Trophoblast cell (in vitro differentiated cells and primary cell): ENCODE results near the gene ZFR2.
A peak's percentile ranks its signal among the peaks of the same experiment; 100 is the strongest.

Experiments used
- DNase-seq, 2 donors: peaks; one replicate each; pipeline ENCODE4 v3.0.0-alpha.2; 2016
- H2AFZ ChIP-seq: 2 replicates; pipeline ENCODE4 v1.6.1; 2013; ENCODE audit warnings: low read length, moderate library complexity, mild to moderate bottlenecking; ENCODE audit not compliant: insufficient read depth, poor library complexity
- H2AK5ac ChIP-seq: 2 replicates; pipeline ENCODE4 v1.6.1; 2013; ENCODE audit warnings: mild to moderate bottlenecking, low read length
- H2BK120ac ChIP-seq: 2 replicates; pipeline ENCODE4 v1.6.1; 2013; ENCODE audit warnings: low read length, mild to moderate bottlenecking, moderate library complexity; ENCODE audit not compliant: insufficient read depth, poor library complexity
- H2BK12ac ChIP-seq: 2 replicates; pipeline ENCODE4 v1.6.1; 2013; ENCODE audit warnings: mild to moderate bottlenecking, low read length, moderate library complexity
- H2BK5ac ChIP-seq: 2 replicates; pipeline ENCODE4 v1.6.1; 2013; ENCODE audit warnings: low read length, low read depth, moderate library complexity, mild to moderate bottlenecking; ENCODE audit not compliant: poor library complexity
- H3K14ac ChIP-seq: 2 replicates; pipeline ENCODE4 v1.6.1; 2013; ENCODE audit warnings: mild to moderate bottlenecking, low read length
- H3K18ac ChIP-seq: 2 replicates; pipeline ENCODE4 v1.6.1; 2013; ENCODE audit warnings: mild to moderate bottlenecking, low read length
- H3K23ac ChIP-seq: 2 replicates; pipeline ENCODE4 v1.6.1; 2013; ENCODE audit warnings: low read length
- H3K27ac ChIP-seq: 2 replicates; pipeline ENCODE4 v1.5.1; 2013; ENCODE audit warnings: low read depth, mild to moderate bottlenecking, inconsistent platforms, low read length, moderate library complexity
- H3K27me3 ChIP-seq: 2 replicates; pipeline ENCODE4 v1.6.1; 2013; ENCODE audit warnings: inconsistent platforms, mild to moderate bottlenecking, low read length, moderate library complexity; ENCODE audit not compliant: insufficient read depth
- H3K36me3 ChIP-seq, 2 experiments: 1 replicate in 1 of 2; 2 replicates in 1 of 2; pipeline ENCODE4 v1.6.1; 2013; ENCODE audit warnings: low read length in 2 of 2, mild to moderate bottlenecking in 2 of 2, moderate library complexity in 1 of 2; ENCODE audit not compliant: insufficient read depth in 2 of 2, control insufficient read depth in 1 of 2
- H3K4ac ChIP-seq: 2 replicates; pipeline ENCODE4 v1.6.1; 2013; ENCODE audit warnings: low read depth, mild to moderate bottlenecking, low read length, moderate library complexity
- H3K4me1 ChIP-seq, 2 experiments: 1 replicate in 1 of 2; 2 replicates in 1 of 2; pipeline ENCODE4 v1.6.1; 2013; ENCODE audit warnings: low read length in 2 of 2, mild to moderate bottlenecking in 2 of 2, moderate library complexity in 1 of 2; ENCODE audit not compliant: insufficient read depth in 2 of 2, control insufficient read depth in 1 of 2
- H3K4me2 ChIP-seq: 2 replicates; pipeline ENCODE4 v1.6.1; 2013; ENCODE audit warnings: inconsistent platforms, mild to moderate bottlenecking, low read length, moderate library complexity
- H3K4me3 ChIP-seq: 2 replicates; pipeline ENCODE4 v1.5.1; 2013; ENCODE audit warnings: mild to moderate bottlenecking, low read depth, low read length, inconsistent platforms
- H3K79me1 ChIP-seq: one replicate; pipeline ENCODE4 v1.6.1; 2013; ENCODE audit warnings: low read length
- H3K79me2 ChIP-seq: 2 replicates; pipeline ENCODE4 v1.6.1; 2013; ENCODE audit warnings: low read length, mild to moderate bottlenecking; ENCODE audit not compliant: control insufficient read depth, insufficient read depth, poor library complexity
- H3K9ac ChIP-seq: 2 replicates; pipeline ENCODE4 v1.6.1; 2013; ENCODE audit warnings: mild to moderate bottlenecking, low read length
- H3K9me3 ChIP-seq: 2 replicates; pipeline ENCODE4 v1.6.1; 2013; ENCODE audit warnings: low read depth, mild to moderate bottlenecking, control low read depth, inconsistent platforms, low read length; ENCODE audit not compliant: insufficient read depth
- H4K12ac ChIP-seq: 2 replicates; pipeline ENCODE4 v1.6.1; 2013; ENCODE audit warnings: low read depth, mild to moderate bottlenecking, low read length, moderate library complexity
- H4K8ac ChIP-seq: 2 replicates; pipeline ENCODE4 v1.6.1; 2013; ENCODE audit warnings: low read depth, mild to moderate bottlenecking, low read length, moderate library complexity
- H4K91ac ChIP-seq: one replicate; pipeline ENCODE4 v1.6.1; 2013; ENCODE audit warnings: low read depth, mild to moderate bottlenecking, low read length, moderate library complexity
- WGBS: extraction: QIAGEN DNeasy Blood & Tissue Kit; methylation state at CpG from one replicate; pipeline ENCODE4 v1.1.7; 2013; ENCODE audit warnings: missing lambda C conversion rate; ENCODE audit not compliant: insufficient read length, insufficient coverage; ENCODE audit errors: extremely low coverage; 5-methylcytosine and 5-hydroxymethylcytosine counted together

ZFR2 gene

GRCh38 chr19:3840804-3841203 is 28.0 kb downstream of the ZFR2 start:
- Histone ChIP-seq H2AFZ (no peak overlapping the region), H3K9ac (no peak overlapping the region), H3K14ac (no peak overlapping the region), H3K79me2 (no peaks in the 10 kb centered on the region), H3K36me3 (no peaks in the 10 kb centered on the region), H3K4ac (no peak overlapping the region), H3K4me2 (no peak overlapping the region), H2AK5ac (no peak overlapping the region), H3K23ac (no peak overlapping the region), H3K27ac (no peak overlapping the region), H2BK12ac (no peak overlapping the region), H4K8ac (no peak overlapping the region), H2BK5ac (no peak overlapping the region), H2BK120ac (no peak overlapping the region), H4K12ac (no peak overlapping the region), H3K79me1 (no peaks in the 10 kb centered on the region), H3K4me3 (no peak overlapping the region), H3K27me3 (no peaks in the 10 kb centered on the region), H3K4me1 (no peaks in the 10 kb centered on the region), H3K18ac (no peak overlapping the region), H4K91ac (no peak overlapping the region), H3K9me3 (peaks cover 7% of the 10 kb centered on the region)
- WGBS: no CpG with 5 or more reads among the region's 10 CpGs
- no peak for DNase-seq

- H4K12ac ChIP-seq: no peak overlapping the region
- H2AK5ac ChIP-seq: no peak overlapping the region
- no peaks in the 10 kb centered on the region for H3K4me1 ChIP-seq
- H3K4ac ChIP-seq: no peak overlapping the region
- H3K9me3 ChIP-seq: peaks cover 7% of the 10 kb centered on the region
- H4K8ac ChIP-seq: no peak overlapping the region
- H3K4me2 ChIP-seq: no peak overlapping the region
- no peak overlapping the region for H2BK5ac ChIP-seq
- DNase-seq: no peak
- no peak overlapping the region for H3K9ac ChIP-seq
- no peaks in the 10 kb centered on the region for H3K27me3 ChIP-seq
- no peaks in the 10 kb centered on the region for H3K36me3 ChIP-seq
- H3K79me1 ChIP-seq: no peaks in the 10 kb centered on the region
- no peak overlapping the region for H3K14ac ChIP-seq
- WGBS: no CpG with 5 or more reads among the region's 13 CpGs
- no peak overlapping the region for H3K4me3 ChIP-seq
- H2BK12ac ChIP-seq: no peak overlapping the region
- no peak overlapping the region for H2BK120ac ChIP-seq
- no peak overlapping the region for H2AFZ ChIP-seq
- no peaks in the 10 kb centered on the region for H3K79me2 ChIP-seq
- no peak overlapping the region for H3K18ac ChIP-seq
- H4K91ac ChIP-seq: no peak overlapping the region
- no peak overlapping the region for H3K27ac ChIP-seq
- H3K23ac ChIP-seq: no peak overlapping the region
Measured at GRCh38 chr19:3839941-3840340, 28.9 kb downstream of the ZFR2 start.

- H3K4ac ChIP-seq: no peak overlapping the region
- H2AFZ ChIP-seq: no peak overlapping the region
- no peak overlapping the region for H4K91ac ChIP-seq
- H3K14ac ChIP-seq: no peak overlapping the region
- no peak overlapping the region for H3K23ac ChIP-seq
- no peaks in the 10 kb centered on the region for H3K27me3 ChIP-seq
- no peak overlapping the region for H3K27ac ChIP-seq
- H3K4me2 ChIP-seq: no peak overlapping the region
- H4K8ac ChIP-seq: no peak overlapping the region
- H3K18ac ChIP-seq: no peak overlapping the region
- DNase-seq: no peak
- no peaks in the 10 kb centered on the region for H3K4me1 ChIP-seq
- no peak overlapping the region for H4K12ac ChIP-seq
- no peak overlapping the region for H3K4me3 ChIP-seq
- peaks cover 7% of the 10 kb centered on the region for H3K9me3 ChIP-seq
- H2AK5ac ChIP-seq: no peak overlapping the region
- H2BK120ac ChIP-seq: no peak overlapping the region
- H3K79me1 ChIP-seq: no peaks in the 10 kb centered on the region
- WGBS: no CpG with 5 or more reads among the region's 13 CpGs
- no peaks in the 10 kb centered on the region for H3K36me3 ChIP-seq
- H3K9ac ChIP-seq: no peak overlapping the region
- no peaks in the 10 kb centered on the region for H3K79me2 ChIP-seq
- no peak overlapping the region for H2BK12ac ChIP-seq
- H2BK5ac ChIP-seq: no peak overlapping the region
Measured at GRCh38 chr19:3838661-3839060, 30.2 kb downstream of the ZFR2 start.

GRCh38 chr19:3837922-3838321 is 30.9 kb downstream of the ZFR2 start:
- Histone ChIP-seq H3K36me3 (no peaks in the 10 kb centered on the region), H3K4me2 (no peak overlapping the region), H3K9ac (no peak overlapping the region), H2BK12ac (no peak overlapping the region), H4K91ac (no peak overlapping the region), H3K18ac (no peak overlapping the region), H4K12ac (no peak overlapping the region), H3K9me3 (peaks cover 7% of the 10 kb centered on the region), H2AFZ (no peak overlapping the region), H2BK120ac (no peak overlapping the region), H3K23ac (no peak overlapping the region), H3K79me1 (no peaks in the 10 kb centered on the region), H4K8ac (no peak overlapping the region), H3K4me3 (peak overlapping the region; percentile 35), H2AK5ac (no peak overlapping the region), H3K4me1 (no peaks in the 10 kb centered on the region), H3K27ac (no peak overlapping the region), H2BK5ac (no peak overlapping the region), H3K4ac (no peak overlapping the region), H3K79me2 (no peaks in the 10 kb centered on the region), H3K14ac (no peak overlapping the region), H3K27me3 (no peaks in the 10 kb centered on the region)
- DNase-seq: no peak
- no CpG with 5 or more reads among the region's 19 CpGs for WGBS
